Fibroblast of lung (primary cell): Measurements from ENCODE around the gene DOCK4. TPM values are rescaled to one million over a fixed set of nuclear protein-coding genes. Genes with fewer than 3 reads are reported as not detected.

Experiments used
- DNase-seq, 2 donors: peaks; one replicate each; pipeline versions ENCODE4 v3.0.0 to v3.0.0-alpha.2; 2010; ENCODE audit warnings: low read depth in 2 of 2
- H2AFZ ChIP-seq: 2 replicates; pipeline ENCODE4 v1.5.1; 2012; ENCODE audit warnings: low read length, control low read depth, inconsistent platforms
- H3K27ac ChIP-seq: 2 replicates; pipeline ENCODE4 v1.5.1; 2011; ENCODE audit warnings: low read length, control low read depth; ENCODE audit not compliant: insufficient read depth
- H3K27me3 ChIP-seq: 2 replicates; pipeline ENCODE4 v1.5.1; 2011; ENCODE audit warnings: mild to moderate bottlenecking, low read length; ENCODE audit not compliant: control insufficient read depth, insufficient read depth
- H3K36me3 ChIP-seq: 2 replicates; pipeline ENCODE4 v1.5.1; 2011; ENCODE audit warnings: low read length; ENCODE audit not compliant: control insufficient read depth, insufficient read depth
- H3K4me1 ChIP-seq: 2 replicates; pipeline ENCODE4 v1.5.1; 2011; ENCODE audit warnings: low read length; ENCODE audit not compliant: control insufficient read depth, insufficient read depth; ENCODE audit errors: extremely low read depth
- H3K4me2 ChIP-seq: 2 replicates; pipeline ENCODE4 v1.5.1; 2011; ENCODE audit warnings: low read length, control low read depth; ENCODE audit not compliant: insufficient read depth; ENCODE audit errors: extremely low read depth
- H3K4me3 ChIP-seq, 4 experiments: fragments of 200-600 bp in 1 of 4; sonication (generic) in 1 of 4; replicated peaks in 1 of 4; 2 replicates each; pipeline ENCODE4 v1.5.1; 2011 to 2016; ENCODE audit warnings: low read length in 4 of 4, low read depth in 3 of 4, mild to moderate bottlenecking in 3 of 4, control low read depth in 2 of 4, inconsistent platforms in 1 of 4, mixed read lengths in 1 of 4; ENCODE audit not compliant: insufficient read depth in 1 of 4; ENCODE audit errors: control extremely low read depth in 1 of 4
- H3K79me2 ChIP-seq: 2 replicates; pipeline ENCODE4 v1.5.1; 2012; ENCODE audit warnings: mild to moderate bottlenecking, low read length, inconsistent platforms; ENCODE audit not compliant: control insufficient read depth, insufficient read depth
- H3K9ac ChIP-seq: 2 replicates; pipeline ENCODE4 v1.5.1; 2011; ENCODE audit warnings: mild to moderate bottlenecking, low read length, control low read depth; ENCODE audit not compliant: insufficient read depth
- H3K9me3 ChIP-seq: 2 replicates; pipeline ENCODE4 v1.5.1; 2012; ENCODE audit warnings: low read depth, low read length; ENCODE audit not compliant: control insufficient read depth, insufficient read depth
- H4K20me1 ChIP-seq: 2 replicates; pipeline ENCODE4 v1.5.1; 2011; ENCODE audit warnings: low read length; ENCODE audit not compliant: control insufficient read depth, insufficient read depth; ENCODE audit errors: extremely low read depth
- EZH2 ChIP-seq: IDR thresholded peaks from 2 replicates; pipeline ENCODE4 v1.5.1; 2012; ENCODE audit warnings: low read length, control low read depth, mild to moderate bottlenecking; ENCODE audit errors: missing control alignments
- polyA plus RNA-seq, 2 donors: library from polyadenylated mRNA; depleted of rRNA in 1 of 2; stranded (reverse) in 1 of 2; unstranded in 1 of 2; fragments of >200 nt; gene quantifications; 2 replicates each; pipeline ENCODE4 v1.2.1, GENCODE V29; 2011 to 2012; ENCODE audit warnings: missing spikeins in 1 of 2
- total RNA-seq: library from RNA; depleted of rRNA; stranded (reverse); fragments of >200 nt; gene quantifications from 2 replicates; pipeline ENCODE4 v1.2.1, GENCODE V29; 2014
- TF ChIP-seq, protein P1 (sequence below), 2 donors: IDR thresholded peaks in 1 of 2; conservative IDR thresholded peaks in 1 of 2; 1 replicate in 1 of 2; 2 replicates in 1 of 2; pipeline ENCODE4 v1.5.1; 2011 to 2012; ENCODE audit warnings: low read length in 2 of 2, control low read depth in 1 of 2, inconsistent platforms in 1 of 2, low read depth in 1 of 2, mild to moderate bottlenecking in 1 of 2

DOCK4 gene
- total and polyA plus RNA-seq, 2 donors (not counting 1 experiment from before 2014, with no cell fraction given): 20.8 to 39.3 TPM

DNA sequence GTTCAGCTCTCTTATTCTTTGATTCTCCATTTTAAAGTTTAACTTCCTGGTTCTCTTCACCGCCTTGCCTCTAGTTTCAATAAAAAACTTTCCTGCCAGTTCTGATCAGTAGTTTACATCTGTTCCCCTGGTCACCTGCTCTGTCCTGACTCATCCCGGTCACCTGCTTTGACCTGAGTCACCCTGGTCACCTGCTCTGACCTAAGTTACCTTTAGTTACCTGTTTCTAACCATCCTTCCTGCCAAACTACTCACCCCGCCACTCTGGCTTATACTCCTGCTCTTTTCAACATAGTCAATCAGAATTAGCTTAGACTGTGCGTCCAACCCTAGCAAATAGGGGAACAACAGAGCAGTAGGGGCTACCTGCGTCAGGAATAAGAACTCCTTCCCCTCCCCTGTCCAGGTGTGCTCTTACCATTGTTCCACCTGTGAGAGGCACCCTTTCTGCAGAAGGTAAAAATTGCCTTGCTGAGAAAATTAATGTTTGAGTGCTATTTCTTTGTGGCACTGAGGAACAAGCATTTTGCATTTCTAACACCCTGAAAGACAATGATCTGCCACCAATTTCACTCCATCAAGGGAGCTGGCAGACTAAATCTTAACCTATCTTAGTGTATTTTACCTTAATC is 263.6 kb downstream of the DOCK4 start:
- no peaks in the 10 kb centered on the region for H3K79me2 ChIP-seq
- no peaks in the 10 kb centered on the region for H4K20me1 ChIP-seq
- no peak for TF ChIP-seq EZH2
- TF ChIP-seq, protein P1, sequence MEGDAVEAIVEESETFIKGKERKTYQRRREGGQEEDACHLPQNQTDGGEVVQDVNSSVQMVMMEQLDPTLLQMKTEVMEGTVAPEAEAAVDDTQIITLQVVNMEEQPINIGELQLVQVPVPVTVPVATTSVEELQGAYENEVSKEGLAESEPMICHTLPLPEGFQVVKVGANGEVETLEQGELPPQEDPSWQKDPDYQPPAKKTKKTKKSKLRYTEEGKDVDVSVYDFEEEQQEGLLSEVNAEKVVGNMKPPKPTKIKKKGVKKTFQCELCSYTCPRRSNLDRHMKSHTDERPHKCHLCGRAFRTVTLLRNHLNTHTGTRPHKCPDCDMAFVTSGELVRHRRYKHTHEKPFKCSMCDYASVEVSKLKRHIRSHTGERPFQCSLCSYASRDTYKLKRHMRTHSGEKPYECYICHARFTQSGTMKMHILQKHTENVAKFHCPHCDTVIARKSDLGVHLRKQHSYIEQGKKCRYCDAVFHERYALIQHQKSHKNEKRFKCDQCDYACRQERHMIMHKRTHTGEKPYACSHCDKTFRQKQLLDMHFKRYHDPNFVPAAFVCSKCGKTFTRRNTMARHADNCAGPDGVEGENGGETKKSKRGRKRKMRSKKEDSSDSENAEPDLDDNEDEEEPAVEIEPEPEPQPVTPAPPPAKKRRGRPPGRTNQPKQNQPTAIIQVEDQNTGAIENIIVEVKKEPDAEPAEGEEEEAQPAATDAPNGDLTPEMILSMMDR (conservative IDR thresholded peaks at IDR 0.05 in 1 of 2, IDR thresholded peaks at IDR 0.05 in 1 of 2; ENCODE audit: low read depth in 1 of 2, low read length in 2 of 2): no peak
- H3K27me3 ChIP-seq: no peaks in the 10 kb centered on the region
- H3K9ac ChIP-seq: no peak overlapping the region
- no peak for DNase-seq
- H3K27ac ChIP-seq: no peak overlapping the region
- no peak overlapping the region for H3K4me3 ChIP-seq
- H3K9me3 ChIP-seq: no peaks in the 10 kb centered on the region
- no peak overlapping the region for H3K4me2 ChIP-seq
- no peak overlapping the region for H2AFZ ChIP-seq
- H3K4me1 ChIP-seq: no peaks in the 10 kb centered on the region
- H3K36me3 ChIP-seq: peaks cover 2% of the 10 kb centered on the region

- H3K4me2 ChIP-seq: no peak overlapping the region
- peaks cover 2% of the 10 kb centered on the region for H3K36me3 ChIP-seq
- no peaks in the 10 kb centered on the region for H3K27me3 ChIP-seq
- no peaks in the 10 kb centered on the region for H3K4me1 ChIP-seq
- DNase-seq: no peak
- H4K20me1 ChIP-seq: no peaks in the 10 kb centered on the region
- no peak overlapping the region for H3K4me3 ChIP-seq
- no peak overlapping the region for H3K27ac ChIP-seq
- no peak overlapping the region for H2AFZ ChIP-seq
- no peak overlapping the region for H3K9ac ChIP-seq
- no peaks in the 10 kb centered on the region for H3K79me2 ChIP-seq
- H3K9me3 ChIP-seq: no peaks in the 10 kb centered on the region
- no peak for TF ChIP-seq EZH2
- TF ChIP-seq, protein P1 (conservative IDR thresholded peaks at IDR 0.05 in 1 of 2, IDR thresholded peaks at IDR 0.05 in 1 of 2; ENCODE audit: low read depth in 1 of 2, low read length in 2 of 2): no peak
Observed at GRCh38 chr7:111937163-111937562, 269.0 kb downstream of the DOCK4 start.

DNA sequence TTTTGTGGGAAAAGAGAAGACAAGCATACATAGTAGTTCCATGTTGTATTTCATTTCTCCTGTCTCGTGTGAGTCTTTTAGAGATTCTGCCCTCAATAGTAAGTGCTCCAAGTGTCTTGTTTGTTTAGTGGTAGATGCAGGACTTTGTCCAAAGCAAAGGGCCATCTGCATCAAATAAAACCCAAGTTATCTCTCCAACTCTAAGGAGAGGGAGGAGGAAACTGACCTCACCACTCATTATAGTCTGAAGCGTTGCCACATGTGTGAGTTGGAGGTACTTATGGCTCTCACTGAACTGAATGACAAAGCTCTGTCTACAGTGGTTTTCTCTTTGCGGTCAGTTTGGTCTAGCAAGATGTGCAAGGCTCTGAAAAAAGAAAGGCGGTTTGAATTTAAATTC is 272.6 kb downstream of the DOCK4 start:
- no peaks in the 10 kb centered on the region for H4K20me1 ChIP-seq
- no peak overlapping the region for H3K4me2 ChIP-seq
- DNase-seq: peak in 1 of 2 donors; percentile 58
- H3K4me3 ChIP-seq: no peak overlapping the region
- H3K9ac ChIP-seq: no peak overlapping the region
- H2AFZ ChIP-seq: no peak overlapping the region
- no peaks in the 10 kb centered on the region for H3K27me3 ChIP-seq
- peaks cover 2% of the 10 kb centered on the region for H3K4me1 ChIP-seq
- TF ChIP-seq, protein P1 (conservative IDR thresholded peaks at IDR 0.05 in 1 of 2, IDR thresholded peaks at IDR 0.05 in 1 of 2; ENCODE audit: low read depth in 1 of 2, low read length in 2 of 2): no peak
- H3K36me3 ChIP-seq: no peaks in the 10 kb centered on the region
- H3K9me3 ChIP-seq: no peaks in the 10 kb centered on the region
- no peak overlapping the region for H3K27ac ChIP-seq
- H3K79me2 ChIP-seq: no peaks in the 10 kb centered on the region
